Measurements from ENCODE around the gene MGP. TPM values are rescaled to one million over a fixed set of nuclear protein-coding genes. Genes with fewer than 3 reads are reported as not detected.

MGP gene
- total RNA-seq: 8.0 and 15.5 TPM in 2 replicates

DNA sequence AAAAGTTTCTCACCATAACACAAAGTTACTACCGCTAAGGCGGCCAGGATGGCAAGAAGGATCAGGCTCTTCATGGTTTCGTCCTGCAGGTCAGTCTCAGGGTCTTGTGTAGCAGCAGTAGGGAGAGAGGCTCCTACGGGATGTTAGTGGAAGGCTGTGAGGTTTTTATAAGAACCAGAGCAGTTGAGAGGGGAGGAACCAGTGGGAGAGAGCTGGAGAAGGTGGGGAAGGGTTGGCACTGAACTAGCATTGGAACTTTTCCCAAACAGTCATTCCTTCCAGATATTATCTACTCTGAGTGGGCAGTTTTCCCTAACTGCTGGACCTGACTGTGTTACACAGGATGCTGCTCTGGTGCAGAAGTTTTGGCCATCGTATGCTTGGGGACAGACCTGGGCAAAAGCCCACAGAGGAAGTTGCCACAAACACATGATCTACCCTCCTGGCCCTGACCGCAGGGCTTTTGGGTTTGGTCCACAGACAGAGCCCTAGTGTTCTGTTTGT, at the start of gene MGP:
Gene MGP, minus strand, starts transcription at position 137 of the 504 bp plus-strand sequence. Its CDS starts 63 bp downstream, at position 74.

DNA sequence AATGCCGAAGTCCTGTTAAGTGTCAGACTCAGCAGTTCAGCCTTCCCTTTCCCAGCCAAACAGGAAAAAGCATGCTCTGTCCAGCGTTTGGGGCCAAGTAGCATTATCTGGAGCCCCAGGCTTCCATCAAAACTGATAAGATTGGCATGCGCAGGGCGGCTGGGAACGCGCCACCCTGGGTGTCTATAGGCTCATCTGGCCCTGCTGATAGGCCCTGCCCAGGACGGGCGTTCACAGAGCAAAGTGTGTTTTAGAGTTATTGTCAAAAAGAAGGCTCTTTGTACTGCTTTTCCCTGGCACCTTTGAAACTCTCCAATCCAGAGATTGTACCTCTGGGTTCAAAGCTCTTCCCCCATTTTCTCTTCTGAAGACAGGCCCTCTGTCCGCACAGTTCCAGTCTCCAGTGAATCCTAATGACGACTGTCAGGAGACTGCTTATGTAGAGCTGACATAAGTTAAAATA, 42.2 kb downstream of the MGP start, which contains the start of gene ART4:
Gene ART4, minus strand, starts transcription at position 102 of the 463 bp plus-strand sequence. CDS start 413 bp downstream, outside the sequence.

Other genes with a start within 250 kb of the MGP start
- gene GUCY2C, start 189.3 kb downstream of the MGP start, total RNA-seq: not detected in 2 replicates
- gene WBP11, start 82.4 kb downstream of the MGP start, total RNA-seq: 10.0 and 11.4 TPM in 2 replicates
- gene C12orf60, start 82.2 kb downstream of the MGP start, total RNA-seq: 0.57 and 0.74 TPM in 2 replicates
- gene SMCO3, start 71.7 kb downstream of the MGP start, total RNA-seq: 0.71 and 0.92 TPM in 2 replicates
- under 0.01 TPM in 2 replicates for gene ART4, start 42.3 kb downstream of the MGP start, total RNA-seq
- gene ERP27, start 52.7 kb upstream of the MGP start, total RNA-seq: not detected in 2 replicates
- gene ARHGDIB, start 75.7 kb upstream of the MGP start, total RNA-seq: 1.1 and 1.2 TPM in 2 replicates
- not detected in 2 replicates for gene PDE6H, start 87.2 kb upstream of the MGP start, total RNA-seq